ENCODE data around the gene TTC39C.
A peak's percentile ranks its signal among the peaks of the same experiment; 100 is the strongest.

TTC39C gene

GRCh38 chr18:23968638-23969604 lies 45.6 kb upstream of the TTC39C start:
- Histone ChIP-seq H3K27ac (ENCODE audit: low read length) (peak overlapping the region; percentile 94), H3K4me2 (ENCODE audit: insufficient read depth, low read length) (no peak overlapping the region), H3K9ac (ENCODE audit: low read depth, low read length) (0 out of 2 replicates have a peak overlapping the region, but pooled peaks have one; percentile 47), H3K4me3 (ENCODE audit: low read depth in 1 of 2, low read length in 2 of 2) (no peak overlapping the region), H3K27me3 (ENCODE audit: insufficient read depth, low read length, poor library complexity) (no peaks in the 10 kb centered on the region), H4K20me1 (ENCODE audit: insufficient read depth, low read length) (no peaks in the 10 kb centered on the region), H3K36me3 (ENCODE audit: insufficient read depth, low read length) (no peaks in the 10 kb centered on the region), H3K4me1 (ENCODE audit: insufficient read depth, low read length) (peaks cover 68% of the 10 kb centered on the region), H3K9me3 (ENCODE audit: insufficient read depth, low read length, severe bottlenecking) (no peaks in the 10 kb centered on the region), H2AFZ (ENCODE audit: low read depth, low read length) (peak overlapping the region; percentile 11; the same call in 1 of the 2 replicates), H3K79me2 (ENCODE audit: insufficient read depth, low read length) (no peaks in the 10 kb centered on the region)
- TF ChIP-seq CTCF (IDR thresholded peaks at IDR 0.05; ENCODE audit: borderline replicate concordance, extremely low read depth, low read length, poor library complexity, severe bottlenecking) (no peak), EZH2 (IDR thresholded peaks at IDR 0.05; ENCODE audit: borderline replicate concordance, low read depth, low read length, severe bottlenecking) (no peak)
- ATAC-seq (ENCODE audit: insufficient read depth, low read depth) (no peak), DNase-seq (peak; percentile 18)

- Histone ChIP-seq H3K27me3 (ENCODE audit: insufficient read depth, low read length, poor library complexity) (no peaks in the 10 kb centered on the region), H3K79me2 (ENCODE audit: insufficient read depth, low read length) (no peaks in the 10 kb centered on the region), H2AFZ (ENCODE audit: low read depth, low read length) (no peak overlapping the region), H3K4me2 (ENCODE audit: insufficient read depth, low read length) (no peak overlapping the region; the same call in 1 of the 2 replicates), H3K27ac (ENCODE audit: low read length) (peak overlapping the region; percentile 94), H3K4me1 (ENCODE audit: insufficient read depth, low read length) (peaks cover 65% of the 10 kb centered on the region), H3K36me3 (ENCODE audit: insufficient read depth, low read length) (no peaks in the 10 kb centered on the region), H4K20me1 (ENCODE audit: insufficient read depth, low read length) (no peaks in the 10 kb centered on the region), H3K9me3 (ENCODE audit: insufficient read depth, low read length, severe bottlenecking) (no peaks in the 10 kb centered on the region), H3K4me3 (ENCODE audit: low read depth in 1 of 2, low read length in 2 of 2) (no peak overlapping the region), H3K9ac (ENCODE audit: low read depth, low read length) (peak overlapping the region; percentile 45)
- DNase-seq (no peak), ATAC-seq (ENCODE audit: insufficient read depth, low read depth) (no peak)
- TF ChIP-seq EZH2 (IDR thresholded peaks at IDR 0.05; ENCODE audit: borderline replicate concordance, low read depth, low read length, severe bottlenecking), result no peak
- no peak for TF ChIP-seq CTCF (IDR thresholded peaks at IDR 0.05; ENCODE audit: borderline replicate concordance, extremely low read depth, low read length, poor library complexity, severe bottlenecking)
These were observed 44.9 kb upstream of the TTC39C start for GRCh38 chr18:23969664-23970063.

- no peaks in the 10 kb centered on the region for H3K79me2 ChIP-seq (ENCODE audit: insufficient read depth, low read length)
- H3K4me3 ChIP-seq (ENCODE audit: low read depth in 1 of 2, low read length in 2 of 2), result 0 out of 4 replicates have a peak overlapping the region, but pooled peaks of 1 of the 2 experiments have one; percentile 7
- H4K20me1 ChIP-seq (ENCODE audit: insufficient read depth, low read length), result no peaks in the 10 kb centered on the region
- H3K27me3 ChIP-seq (ENCODE audit: insufficient read depth, low read length, poor library complexity), result no peaks in the 10 kb centered on the region
- H3K36me3 ChIP-seq (ENCODE audit: insufficient read depth, low read length), result no peaks in the 10 kb centered on the region
- H3K9ac ChIP-seq (ENCODE audit: low read depth, low read length), result peak overlapping the region; percentile 45
- H2AFZ ChIP-seq (ENCODE audit: low read depth, low read length), result peak overlapping the region; percentile 17; the same call in 1 of the 2 replicates
- DNase-seq, result peak; percentile 87
- no peaks in the 10 kb centered on the region for H3K9me3 ChIP-seq (ENCODE audit: insufficient read depth, low read length, severe bottlenecking)
- ATAC-seq (ENCODE audit: insufficient read depth, low read depth), result peak; percentile 64
- peaks cover 65% of the 10 kb centered on the region for H3K4me1 ChIP-seq (ENCODE audit: insufficient read depth, low read length)
- TF ChIP-seq EZH2 (IDR thresholded peaks at IDR 0.05; ENCODE audit: borderline replicate concordance, low read depth, low read length, severe bottlenecking) (no peak), CTCF (IDR thresholded peaks at IDR 0.05; ENCODE audit: borderline replicate concordance, extremely low read depth, low read length, poor library complexity, severe bottlenecking) (peak; percentile 29)
- peak overlapping the region; percentile 94 for H3K27ac ChIP-seq (ENCODE audit: low read length)
- peak overlapping the region; percentile 27 for H3K4me2 ChIP-seq (ENCODE audit: insufficient read depth, low read length)
These were observed 44.1 kb upstream of the TTC39C start for GRCh38 chr18:23970161-23971096.

All from DND-41 (cell line).